HepG2 (cell line): Measurements from ENCODE around the gene ARAP1. TPM values are rescaled to one million over a fixed set of nuclear protein-coding genes. Genes with fewer than 3 reads are reported as not detected.

ENCODE experiments used
- BCL6 ChIP-seq: IDR thresholded peaks from 2 replicates; pipeline ENCODE4 v1.6.1; 2016; ENCODE audit warnings: missing genetic modification reagents, missing compliant biosample characterization
- HNRNPUL1 ChIP-seq: fragments of 200-400 bp; formaldehyde crosslinking; IDR thresholded peaks from 2 replicates; pipeline ENCODE4 v1.6.1; 2017; ENCODE audit warnings: low read depth, mild to moderate bottlenecking, low read length, moderate library complexity
- ISL2 ChIP-seq: sonication (generic); formaldehyde crosslinking; IDR thresholded peaks from 2 replicates; pipeline ENCODE4 v1.5.0; 2020; ENCODE audit warnings: missing genetic modification reagents
- KAT8 ChIP-seq: IDR thresholded peaks from 2 replicates; pipeline ENCODE4 v1.6.1; 2016; ENCODE audit warnings: missing genetic modification reagents, missing compliant biosample characterization
- MAFG ChIP-seq: sonication (generic); formaldehyde crosslinking; IDR thresholded peaks from 2 replicates; pipeline ENCODE4 v1.5.1; 2020; ENCODE audit warnings: mild to moderate bottlenecking, missing genetic modification reagents
- MYC ChIP-seq: sonication (generic); formaldehyde crosslinking; IDR thresholded peaks from 2 replicates; pipeline ENCODE4 v1.9.0; 2021; ENCODE audit warnings: missing genetic modification reagents, borderline replicate concordance
- NCOA2 ChIP-seq: sonication (generic); formaldehyde crosslinking; IDR thresholded peaks from 2 replicates; pipeline ENCODE4 v1.8.0; 2022; ENCODE audit warnings: inconsistent platforms
- RFXAP ChIP-seq: sonication (generic); formaldehyde crosslinking; IDR thresholded peaks from 2 replicates; pipeline ENCODE4 v1.4.0; 2020; ENCODE audit warnings: missing genetic modification reagents, borderline replicate concordance
- RNF2 ChIP-seq: fragments of 450-650 bp; conservative IDR thresholded peaks from 2 replicates; pipeline ENCODE4 v1.6.1; 2016; ENCODE audit warnings: low read depth
- ZBTB42 ChIP-seq: sonication (generic); formaldehyde crosslinking; IDR thresholded peaks from 2 replicates; pipeline ENCODE4 v1.5.0; 2020; ENCODE audit warnings: mild to moderate bottlenecking, missing genetic modification reagents
- ZIK1 ChIP-seq: sonication (generic); formaldehyde crosslinking; IDR thresholded peaks from 2 replicates; pipeline ENCODE4 v1.5.0; 2020; ENCODE audit warnings: mild to moderate bottlenecking, low read depth, missing genetic modification reagents, borderline replicate concordance
- ZNF224 ChIP-seq: sonication (generic); formaldehyde crosslinking; IDR thresholded peaks from 2 replicates; pipeline ENCODE4 v1.5.0; 2020; ENCODE audit warnings: mild to moderate bottlenecking, missing genetic modification reagents
- ZNF30 ChIP-seq: sonication (generic); formaldehyde crosslinking; IDR thresholded peaks from 2 replicates; pipeline ENCODE4 v1.5.0; 2020; ENCODE audit warnings: mild to moderate bottlenecking, missing genetic modification reagents
- ZNF451 ChIP-seq: sonication (generic); formaldehyde crosslinking; IDR thresholded peaks from 2 replicates; pipeline ENCODE4 v1.5.0; 2020; ENCODE audit warnings: mild to moderate bottlenecking, missing genetic modification reagents
- ZNF816 ChIP-seq: sonication (generic); formaldehyde crosslinking; IDR thresholded peaks from 2 replicates; pipeline ENCODE4 v1.8.0; 2022; ENCODE audit warnings: missing genetic modification reagents, mild to moderate bottlenecking, borderline replicate concordance
- polyA plus RNA-seq, 8 experiments: library from polyadenylated mRNA; depleted of rRNA in 3 of 8; stranded (reverse) in 7 of 8; unstranded in 1 of 8; fragments of >200 nt; fragmentation: Illumina TruSeq in 4 of 8; extraction: Trizol in 4 of 8; gene quantifications; 2 replicates each; pipeline versions ENCODE4 v1.2.1 to v1.2.3, GENCODE V29; 2011 to 2016; ENCODE audit warnings: low read depth in 4 of 8, missing spikeins in 1 of 8, mixed read lengths in 1 of 8; ENCODE audit not compliant: insufficient read depth in 1 of 8
- total RNA-seq, 5 experiments: library from RNA; depleted of rRNA; stranded (reverse); fragments of >200 nt; fragmentation: Illumina TruSeq; extraction: Trizol; gene quantifications; 2 replicates each; pipeline ENCODE4 v1.2.3, GENCODE V29; 2016; ENCODE audit warnings: low read depth in 1 of 5
- TF ChIP-seq, protein P1 (sequence below): sonication (generic); formaldehyde crosslinking; IDR thresholded peaks from 2 replicates; pipeline ENCODE4 v1.5.1; 2020; ENCODE audit warnings: mild to moderate bottlenecking, missing genetic modification reagents, borderline replicate concordance
- TF ChIP-seq, protein P2 (sequence below): sonication (generic); formaldehyde crosslinking; IDR thresholded peaks from 2 replicates; pipeline ENCODE4 v1.4.0; 2020; ENCODE audit warnings: mild to moderate bottlenecking, missing genetic modification reagents, borderline replicate concordance
- TF ChIP-seq, protein P3 (sequence below): sonication (generic); formaldehyde crosslinking; IDR thresholded peaks from 2 replicates; pipeline ENCODE4 v1.5.0; 2020; ENCODE audit warnings: missing genetic modification reagents
- TF ChIP-seq, protein P4 (sequence below): sonication (generic); formaldehyde crosslinking; IDR thresholded peaks from 2 replicates; pipeline ENCODE4 v1.5.1; 2020; ENCODE audit warnings: missing genetic modification reagents, mild to moderate bottlenecking, borderline replicate concordance

ARAP1 gene
- total and polyA plus RNA-seq, 2 of the 13 experiments (the other 11 are each of a cell fraction or from before 2014, with no cell fraction given), result 43.2 to 55.5 TPM

DNA sequence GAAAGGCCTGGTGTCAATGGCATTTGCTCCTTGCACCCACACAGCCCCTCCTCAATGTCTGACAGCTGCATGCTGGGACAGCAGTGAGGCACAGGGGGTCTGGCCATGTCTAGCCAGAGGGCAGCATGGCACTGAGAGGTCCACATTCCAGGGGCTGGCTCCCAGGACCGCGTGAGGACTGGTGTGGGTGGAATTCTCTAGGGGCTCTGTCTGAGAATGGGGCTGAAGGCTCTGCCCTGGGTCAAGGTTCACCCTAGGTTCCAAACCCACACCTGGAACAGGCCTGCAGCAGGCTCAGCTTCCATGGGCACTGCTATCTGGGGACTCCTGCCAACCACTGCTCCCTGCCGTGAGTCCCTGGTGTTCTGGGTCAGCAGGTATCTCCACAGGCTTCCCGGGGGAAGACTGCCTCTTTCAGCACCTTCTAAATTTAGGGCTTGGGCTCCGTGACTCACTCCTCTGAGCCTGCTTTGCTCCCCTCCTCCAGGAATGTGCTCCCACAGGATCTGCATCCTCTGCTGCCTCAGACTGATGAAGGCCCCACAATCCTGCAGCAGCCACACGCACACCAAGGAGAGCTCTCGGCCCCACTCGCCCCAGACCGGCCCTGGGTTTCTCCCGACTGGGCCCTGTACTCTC is 37.4 kb upstream of the ARAP1 start (continued):
- TF ChIP-seq, protein P1, sequence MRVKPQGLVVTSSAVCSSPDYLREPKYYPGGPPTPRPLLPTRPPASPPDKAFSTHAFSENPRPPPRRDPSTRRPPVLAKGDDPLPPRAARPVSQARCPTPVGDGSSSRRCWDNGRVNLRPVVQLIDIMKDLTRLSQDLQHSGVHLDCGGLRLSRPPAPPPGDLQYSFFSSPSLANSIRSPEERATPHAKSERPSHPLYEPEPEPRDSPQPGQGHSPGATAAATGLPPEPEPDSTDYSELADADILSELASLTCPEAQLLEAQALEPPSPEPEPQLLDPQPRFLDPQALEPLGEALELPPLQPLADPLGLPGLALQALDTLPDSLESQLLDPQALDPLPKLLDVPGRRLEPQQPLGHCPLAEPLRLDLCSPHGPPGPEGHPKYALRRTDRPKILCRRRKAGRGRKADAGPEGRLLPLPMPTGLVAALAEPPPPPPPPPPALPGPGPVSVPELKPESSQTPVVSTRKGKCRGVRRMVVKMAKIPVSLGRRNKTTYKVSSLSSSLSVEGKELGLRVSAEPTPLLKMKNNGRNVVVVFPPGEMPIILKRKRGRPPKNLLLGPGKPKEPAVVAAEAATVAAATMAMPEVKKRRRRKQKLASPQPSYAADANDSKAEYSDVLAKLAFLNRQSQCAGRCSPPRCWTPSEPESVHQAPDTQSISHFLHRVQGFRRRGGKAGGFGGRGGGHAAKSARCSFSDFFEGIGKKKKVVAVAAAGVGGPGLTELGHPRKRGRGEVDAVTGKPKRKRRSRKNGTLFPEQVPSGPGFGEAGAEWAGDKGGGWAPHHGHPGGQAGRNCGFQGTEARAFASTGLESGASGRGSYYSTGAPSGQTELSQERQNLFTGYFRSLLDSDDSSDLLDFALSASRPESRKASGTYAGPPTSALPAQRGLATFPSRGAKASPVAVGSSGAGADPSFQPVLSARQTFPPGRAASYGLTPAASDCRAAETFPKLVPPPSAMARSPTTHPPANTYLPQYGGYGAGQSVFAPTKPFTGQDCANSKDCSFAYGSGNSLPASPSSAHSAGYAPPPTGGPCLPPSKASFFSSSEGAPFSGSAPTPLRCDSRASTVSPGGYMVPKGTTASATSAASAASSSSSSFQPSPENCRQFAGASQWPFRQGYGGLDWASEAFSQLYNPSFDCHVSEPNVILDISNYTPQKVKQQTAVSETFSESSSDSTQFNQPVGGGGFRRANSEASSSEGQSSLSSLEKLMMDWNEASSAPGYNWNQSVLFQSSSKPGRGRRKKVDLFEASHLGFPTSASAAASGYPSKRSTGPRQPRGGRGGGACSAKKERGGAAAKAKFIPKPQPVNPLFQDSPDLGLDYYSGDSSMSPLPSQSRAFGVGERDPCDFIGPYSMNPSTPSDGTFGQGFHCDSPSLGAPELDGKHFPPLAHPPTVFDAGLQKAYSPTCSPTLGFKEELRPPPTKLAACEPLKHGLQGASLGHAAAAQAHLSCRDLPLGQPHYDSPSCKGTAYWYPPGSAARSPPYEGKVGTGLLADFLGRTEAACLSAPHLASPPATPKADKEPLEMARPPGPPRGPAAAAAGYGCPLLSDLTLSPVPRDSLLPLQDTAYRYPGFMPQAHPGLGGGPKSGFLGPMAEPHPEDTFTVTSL (CRISPR knock-in tag), result no peak
- 0 out of 2 replicates have a peak, but pooled peaks have one; percentile 10 for TF ChIP-seq BCL6 (CRISPR knock-in tag)
- TF ChIP-seq ZNF816 (CRISPR knock-in tag), result no peak
- no peak for TF ChIP-seq ZNF224
- TF ChIP-seq ZBTB42 (CRISPR knock-in tag), result no peak
- TF ChIP-seq, protein P2, sequence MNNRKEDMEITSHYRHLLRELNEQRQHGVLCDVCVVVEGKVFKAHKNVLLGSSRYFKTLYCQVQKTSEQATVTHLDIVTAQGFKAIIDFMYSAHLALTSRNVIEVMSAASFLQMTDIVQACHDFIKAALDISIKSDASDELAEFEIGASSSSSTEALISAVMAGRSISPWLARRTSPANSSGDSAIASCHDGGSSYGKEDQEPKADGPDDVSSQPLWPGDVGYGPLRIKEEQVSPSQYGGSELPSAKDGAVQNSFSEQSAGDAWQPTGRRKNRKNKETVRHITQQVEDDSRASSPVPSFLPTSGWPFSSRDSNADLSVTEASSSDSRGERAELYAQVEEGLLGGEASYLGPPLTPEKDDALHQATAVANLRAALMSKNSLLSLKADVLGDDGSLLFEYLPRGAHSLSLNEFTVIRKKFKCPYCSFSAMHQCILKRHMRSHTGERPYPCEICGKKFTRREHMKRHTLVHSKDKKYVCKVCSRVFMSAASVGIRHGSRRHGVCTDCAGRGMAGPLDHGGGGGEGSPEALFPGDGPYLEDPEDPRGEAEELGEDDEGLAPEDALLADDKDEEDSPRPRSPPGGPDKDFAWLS, result 0 out of 2 replicates have a peak, but pooled peaks have one; percentile 36
- TF ChIP-seq, protein P3, sequence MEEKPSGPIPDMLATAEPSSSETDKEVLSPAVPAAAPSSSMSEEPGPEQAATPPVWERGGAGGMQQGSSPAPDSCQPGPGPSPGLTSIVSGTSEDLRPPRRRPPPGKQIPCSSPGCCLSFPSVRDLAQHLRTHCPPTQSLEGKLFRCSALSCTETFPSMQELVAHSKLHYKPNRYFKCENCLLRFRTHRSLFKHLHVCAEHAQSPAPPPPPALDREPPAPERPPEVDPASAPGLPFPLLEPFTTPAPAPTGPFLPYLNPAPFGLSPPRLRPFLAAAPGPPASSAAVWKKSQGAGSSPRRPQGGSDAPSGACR, result no peak
- TF ChIP-seq ZIK1 (CRISPR knock-in tag), result no peak
- no peak for TF ChIP-seq ZNF451 (CRISPR knock-in tag)
- no peak for TF ChIP-seq HNRNPUL1
- peak; percentile 48; the same call in 1 of the 2 replicates for TF ChIP-seq MYC (CRISPR knock-in tag)
- TF ChIP-seq RFXAP, result no peak
- TF ChIP-seq KAT8, result no peak
- no peak for TF ChIP-seq NCOA2 (CRISPR knock-in tag)
- TF ChIP-seq MAFG (CRISPR knock-in tag), result no peak
- TF ChIP-seq ISL2, result no peak
- TF ChIP-seq ZNF30 (CRISPR knock-in tag), result no peak
- TF ChIP-seq, protein P4, sequence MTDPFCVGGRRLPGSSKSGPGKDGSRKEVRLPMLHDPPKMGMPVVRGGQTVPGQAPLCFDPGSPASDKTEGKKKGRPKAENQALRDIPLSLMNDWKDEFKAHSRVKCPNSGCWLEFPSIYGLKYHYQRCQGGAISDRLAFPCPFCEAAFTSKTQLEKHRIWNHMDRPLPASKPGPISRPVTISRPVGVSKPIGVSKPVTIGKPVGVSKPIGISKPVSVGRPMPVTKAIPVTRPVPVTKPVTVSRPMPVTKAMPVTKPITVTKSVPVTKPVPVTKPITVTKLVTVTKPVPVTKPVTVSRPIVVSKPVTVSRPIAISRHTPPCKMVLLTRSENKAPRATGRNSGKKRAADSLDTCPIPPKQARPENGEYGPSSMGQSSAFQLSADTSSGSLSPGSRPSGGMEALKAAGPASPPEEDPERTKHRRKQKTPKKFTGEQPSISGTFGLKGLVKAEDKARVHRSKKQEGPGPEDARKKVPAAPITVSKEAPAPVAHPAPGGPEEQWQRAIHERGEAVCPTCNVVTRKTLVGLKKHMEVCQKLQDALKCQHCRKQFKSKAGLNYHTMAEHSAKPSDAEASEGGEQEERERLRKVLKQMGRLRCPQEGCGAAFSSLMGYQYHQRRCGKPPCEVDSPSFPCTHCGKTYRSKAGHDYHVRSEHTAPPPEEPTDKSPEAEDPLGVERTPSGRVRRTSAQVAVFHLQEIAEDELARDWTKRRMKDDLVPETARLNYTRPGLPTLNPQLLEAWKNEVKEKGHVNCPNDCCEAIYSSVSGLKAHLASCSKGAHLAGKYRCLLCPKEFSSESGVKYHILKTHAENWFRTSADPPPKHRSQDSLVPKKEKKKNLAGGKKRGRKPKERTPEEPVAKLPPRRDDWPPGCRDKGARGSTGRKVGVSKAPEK (CRISPR knock-in tag), result no peak
- no peak for TF ChIP-seq RNF2
